HCEC 1CT (cell line): ENCODE data around the gene FAM120AOS.
A peak's percentile ranks its signal among the peaks of the same experiment; 100 is the strongest.

ENCODE experiments used
- DNase-seq: peaks from one replicate; pipeline ENCODE4 v3.0.0-alpha.2; 2017

Gene FAM120AOS

GRCh38 chr9:93436655-93437407, 16.6 kb downstream of the FAM120AOS start:
- DNase-seq, result no peak

- DNase-seq, result no peak
Observed at GRCh38 chr9:93436218-93436617, 17.2 kb downstream of the FAM120AOS start.

GRCh38 chr9:93435386-93435785, 18.0 kb downstream of the FAM120AOS start:
- no peak for DNase-seq

DNA sequence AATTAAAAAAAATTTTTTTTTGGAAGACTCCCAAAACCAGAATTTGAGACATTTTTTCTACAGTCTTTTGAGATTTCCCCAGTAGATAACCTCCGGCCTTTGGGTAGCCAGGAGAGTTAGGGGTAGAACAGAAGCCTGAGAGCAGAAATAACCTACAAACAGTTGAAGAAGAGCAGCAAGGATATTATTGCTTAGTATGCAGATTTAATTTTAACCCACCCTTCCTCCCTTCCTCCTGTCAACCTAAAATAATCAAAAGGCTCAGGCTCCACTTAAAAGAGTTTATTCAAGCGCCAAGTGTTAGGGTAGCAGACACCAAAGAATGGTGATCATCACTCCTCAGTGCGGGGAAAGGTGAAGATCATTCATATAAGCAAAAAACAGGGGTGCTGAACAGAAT, 19.3 kb downstream of the FAM120AOS start:
- no peak for DNase-seq

GRCh38 chr9:93432964-93433363, 20.4 kb downstream of the FAM120AOS start:
- no peak for DNase-seq

- no peak for DNase-seq
Observed at GRCh38 chr9:93431539-93432105, 21.8 kb downstream of the FAM120AOS start.

GRCh38 chr9:93427655-93428379, 25.6 kb downstream of the FAM120AOS start:
- DNase-seq, result no peak

DNA sequence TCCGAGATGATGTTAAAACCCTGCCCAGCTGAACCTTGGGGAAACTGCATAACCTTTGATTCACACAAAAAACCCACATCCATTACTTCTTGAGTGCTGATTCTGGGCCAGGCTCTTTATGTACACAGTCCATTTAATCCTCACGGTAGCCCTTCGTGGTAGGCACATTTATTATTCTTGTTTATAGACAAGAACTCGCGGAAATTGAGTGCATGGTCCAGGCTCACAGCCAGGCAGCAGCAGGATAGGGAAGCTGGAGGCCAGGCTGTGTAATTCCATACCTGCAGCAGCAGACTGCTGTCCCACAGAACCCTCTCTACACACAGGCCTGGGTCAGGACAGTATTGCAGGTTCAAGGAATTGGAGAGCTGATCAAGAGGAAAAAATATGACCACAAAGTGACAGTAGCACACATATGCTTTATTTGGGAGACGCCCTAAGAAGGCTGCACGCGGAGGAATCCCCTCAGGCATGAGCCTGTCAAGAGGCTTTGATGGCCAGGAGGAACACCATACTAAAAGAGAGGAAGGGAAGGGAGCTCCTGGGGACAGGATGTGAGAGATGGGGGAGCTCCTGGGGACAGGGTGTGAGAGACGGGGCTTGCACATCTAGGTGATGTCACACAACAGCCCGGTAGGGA, 30.3 kb downstream of the FAM120AOS start:
- DNase-seq, result no peak

GRCh38 chr9:93419023-93419422, 34.4 kb downstream of the FAM120AOS start:
- no peak for DNase-seq

DNA sequence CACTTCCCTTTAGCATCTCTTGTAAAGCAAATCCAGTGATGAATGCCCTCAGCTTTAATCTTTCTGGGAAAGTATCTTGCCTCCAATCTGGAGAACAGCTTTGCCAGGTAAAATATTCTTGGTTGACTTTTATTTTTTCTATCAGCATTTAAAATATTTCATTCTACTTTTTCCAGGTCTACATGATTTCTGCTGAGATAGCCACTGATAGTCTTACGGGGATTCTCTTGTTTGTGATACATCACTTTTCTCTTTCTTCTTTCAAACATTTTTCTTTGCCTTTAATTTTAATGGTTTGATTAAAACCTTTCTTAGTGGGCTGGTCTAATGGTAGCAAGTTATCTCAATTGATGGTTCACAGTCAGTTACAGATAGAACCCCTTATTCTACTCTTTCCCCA, 35.8 kb downstream of the FAM120AOS start:
- no peak for DNase-seq

- no peak for DNase-seq
Observed at GRCh38 chr9:93416530-93417235, 36.7 kb downstream of the FAM120AOS start.

DNA sequence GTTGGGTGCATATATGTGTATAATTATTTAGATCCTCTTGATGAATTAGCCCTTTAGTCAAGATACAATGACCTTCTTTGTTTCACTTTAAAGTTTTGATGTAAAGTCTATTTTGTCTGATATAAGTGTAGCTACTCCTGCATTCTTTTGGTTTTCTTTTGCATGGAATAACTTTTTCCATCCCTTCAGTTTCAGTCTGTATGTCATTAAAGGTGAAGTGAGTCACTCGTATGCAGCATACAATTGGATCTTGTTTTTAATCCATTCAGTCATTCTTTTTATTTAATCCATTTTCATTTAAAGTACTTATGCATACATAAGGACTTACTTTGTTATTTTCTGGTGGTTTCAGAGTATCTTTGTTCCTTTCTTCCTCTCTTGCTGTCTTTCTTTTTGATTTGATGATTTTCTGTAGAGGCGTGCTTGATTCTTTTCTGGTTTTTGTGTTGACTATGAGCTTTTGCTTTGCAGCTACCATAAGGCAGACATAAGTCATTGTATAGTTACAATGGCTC, 38.1 kb downstream of the FAM120AOS start:
- no peak for DNase-seq

- DNase-seq, result no peak
Observed at GRCh38 chr9:93413530-93413929, 39.9 kb downstream of the FAM120AOS start.

DNA sequence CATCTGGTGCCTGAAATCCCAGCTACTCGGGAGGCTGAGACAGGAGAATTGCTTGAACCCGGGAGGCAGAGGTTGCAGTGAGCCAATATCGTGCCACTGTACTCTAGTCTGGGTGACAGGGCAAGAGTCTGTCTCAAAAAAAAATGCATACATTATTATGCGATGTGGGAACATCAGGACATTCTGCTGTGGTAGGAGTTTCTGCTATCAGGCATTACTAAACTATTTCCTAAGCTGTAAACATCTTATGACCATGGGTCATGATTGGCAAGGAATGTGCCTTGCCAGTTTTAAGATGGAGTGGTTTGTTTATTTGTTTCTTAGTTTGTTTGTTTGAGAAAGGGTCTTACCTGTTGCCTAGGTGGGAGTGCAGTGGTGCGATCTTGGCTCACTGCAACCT, 47.0 kb downstream of the FAM120AOS start:
- DNase-seq, result no peak

- DNase-seq, result no peak
Observed at GRCh38 chr9:93398471-93398870, 54.9 kb downstream of the FAM120AOS start.

- DNase-seq, result peak; percentile 42
Observed at GRCh38 chr9:93397661-93398373, 55.6 kb downstream of the FAM120AOS start.
